Measurements from ENCODE around the gene PER3.

The PER3 gene

GRCh38 chr1:7783826-7784491 is at the start of gene PER3:
PER3 (plus strand) TSS chr1:7784291; CDS start chr1:7784878, 587 bp downstream.
- peak; percentile 98 for DNase-seq

DNA sequence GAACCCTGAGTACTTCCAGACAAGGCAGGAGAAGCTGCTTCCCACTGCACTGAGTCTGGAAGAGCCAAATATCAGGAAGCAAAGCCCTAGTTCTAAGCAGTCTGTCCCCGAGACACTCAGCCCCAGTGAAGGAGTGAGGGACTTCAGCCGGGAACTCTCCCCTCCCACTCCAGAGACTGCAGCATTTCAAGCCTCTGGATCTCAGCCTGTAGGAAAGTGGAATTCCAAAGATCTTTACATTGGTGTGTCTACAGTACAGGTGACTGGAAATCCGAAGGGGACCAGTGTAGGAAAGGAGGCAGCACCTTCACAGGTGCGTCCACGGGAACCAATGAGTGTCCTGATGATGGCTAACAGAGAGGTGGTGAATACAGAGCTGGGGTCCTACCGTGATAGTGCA is 46.0 kb upstream of the PER3 start:
- DNase-seq: no peak

DNA sequence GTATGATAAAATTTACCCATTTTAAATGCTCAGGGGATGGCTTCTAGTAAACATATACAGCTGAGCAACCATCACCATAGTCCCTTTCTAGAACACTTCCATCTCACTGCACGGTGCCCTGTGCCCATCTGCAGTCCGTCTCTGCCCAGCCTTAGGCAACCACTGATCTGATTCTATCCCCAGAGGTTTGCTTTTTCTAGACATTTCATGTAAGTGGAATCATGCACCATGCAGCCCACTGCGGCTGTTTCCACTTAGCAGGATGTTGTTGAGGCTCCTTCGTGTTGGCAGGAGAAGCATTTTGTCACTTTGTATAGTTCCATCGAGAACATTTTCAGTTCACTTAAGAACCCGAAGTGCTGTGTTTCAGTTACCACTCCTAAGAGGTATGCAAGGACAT is 40.7 kb upstream of the PER3 start:
- no peak for DNase-seq

DNA sequence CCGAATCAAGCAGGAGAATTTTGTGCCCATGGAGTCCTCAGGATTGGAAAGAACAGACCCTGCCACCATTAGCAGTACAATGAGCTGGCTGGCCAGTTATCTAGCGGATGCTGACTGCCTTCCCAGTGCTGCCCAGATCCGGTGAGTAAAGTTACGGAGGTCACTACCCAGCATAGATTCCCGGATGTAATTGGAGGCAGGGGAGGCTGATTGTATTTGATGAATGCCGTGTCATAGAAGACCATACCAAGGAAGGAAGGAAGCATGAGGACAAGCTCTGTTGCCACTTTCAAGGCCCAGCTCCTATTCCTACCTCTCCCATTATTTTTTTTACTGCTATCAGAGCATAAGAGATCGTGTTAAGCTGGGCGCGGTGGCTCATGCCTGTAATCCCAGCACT is 39.2 kb upstream of the PER3 start:
- no peak for DNase-seq

GRCh38 chr1:7745783-7746182 is 38.3 kb upstream of the PER3 start:
- DNase-seq: no peak

GRCh38 chr1:7747605-7748004 is 36.5 kb upstream of the PER3 start:
- no peak for DNase-seq

GRCh38 chr1:7749126-7749525 is 35.0 kb upstream of the PER3 start:
- no peak for DNase-seq

DNA sequence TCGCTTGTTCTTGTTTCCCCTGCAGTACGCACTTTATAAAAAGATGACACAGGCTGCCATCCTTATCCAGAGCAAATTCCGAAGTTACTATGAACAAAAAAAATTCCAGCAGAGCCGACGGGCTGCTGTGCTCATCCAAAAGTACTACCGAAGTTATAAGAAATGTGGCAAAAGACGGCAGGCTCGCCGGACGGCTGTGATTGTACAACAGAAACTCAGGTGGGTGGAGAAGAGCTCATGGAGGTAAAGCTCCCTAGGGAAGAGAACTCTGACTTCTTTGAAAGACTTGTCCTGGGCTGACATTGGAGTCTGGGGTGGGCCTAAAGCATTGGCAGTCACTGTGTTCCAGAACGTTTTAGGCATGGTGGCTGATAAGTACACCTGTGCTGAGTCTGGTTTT is 32.9 kb upstream of the PER3 start:
- no peak for DNase-seq

DNA sequence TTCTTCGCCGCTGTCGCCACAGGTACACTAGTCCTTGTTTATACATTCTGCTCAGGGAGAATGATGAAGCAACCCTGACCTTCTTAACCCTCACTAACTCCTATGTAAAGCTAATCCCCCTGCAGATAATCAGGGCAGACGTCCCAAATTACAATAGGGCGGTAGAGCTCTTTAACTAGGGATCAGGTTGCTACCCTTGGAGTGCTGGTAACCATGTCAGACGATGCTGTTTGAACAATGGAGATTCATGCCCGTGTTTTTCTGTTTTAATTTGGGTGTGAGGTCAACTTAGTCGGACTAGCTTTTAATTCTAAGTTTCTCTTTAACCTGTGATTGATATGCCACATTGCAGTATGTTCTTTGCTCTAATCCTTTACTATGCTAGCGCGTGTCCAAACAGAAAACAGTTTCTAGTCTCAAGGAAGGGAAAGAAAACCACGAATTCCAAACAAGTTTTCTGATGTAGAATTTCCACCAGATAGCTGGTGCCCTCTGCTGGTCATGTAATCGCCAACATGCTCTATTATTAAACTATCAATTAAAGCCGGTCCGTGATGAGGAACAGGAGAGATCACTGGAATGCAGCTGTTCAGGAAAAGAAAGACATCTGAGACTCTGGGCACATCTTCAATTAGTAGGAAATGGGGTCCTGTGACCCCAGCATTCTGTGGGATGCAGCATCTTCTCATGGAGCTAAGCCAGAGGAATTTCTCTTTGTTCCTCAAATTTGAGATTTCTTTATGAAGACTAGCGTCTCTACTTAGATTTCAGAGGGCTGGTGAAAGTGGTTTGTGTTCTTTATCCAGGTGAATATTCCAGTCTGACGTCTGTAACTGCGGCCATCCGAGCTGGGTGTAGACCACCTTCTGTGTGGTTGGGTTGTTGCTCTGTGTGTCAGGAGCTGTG is 31.3 kb upstream of the PER3 start:
- peak; percentile 84 for DNase-seq

GRCh38 chr1:7753641-7754040 is 30.4 kb upstream of the PER3 start:
- DNase-seq: peak; percentile 23

DNA sequence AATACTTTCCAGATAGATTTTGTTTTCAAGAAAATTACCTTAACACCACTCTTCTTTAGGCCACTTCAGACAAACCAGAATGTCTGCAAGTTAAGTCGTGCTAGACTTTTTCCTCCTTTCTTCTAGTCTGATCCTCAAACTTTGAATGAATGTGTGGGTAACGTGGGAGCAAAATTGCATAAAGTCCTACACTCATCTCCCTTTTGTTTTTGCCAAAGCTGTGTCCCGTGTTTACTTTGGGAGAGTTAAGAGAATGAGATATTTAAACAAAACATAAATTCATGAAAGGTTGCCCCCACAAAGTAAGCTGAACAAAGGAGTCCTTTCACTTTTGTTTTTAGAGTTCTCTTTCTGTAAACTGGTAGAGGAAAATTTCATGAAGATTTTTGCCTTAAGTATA is 29.9 kb upstream of the PER3 start:
- no peak for DNase-seq

GRCh38 chr1:7755448-7755847 is 28.6 kb upstream of the PER3 start:
- DNase-seq: peak; percentile 79

GRCh38 chr1:7760245-7760644 is 23.8 kb upstream of the PER3 start:
- no peak for DNase-seq

GRCh38 chr1:7761103-7761502 is 23.0 kb upstream of the PER3 start:
- DNase-seq: no peak

GRCh38 chr1:7767176-7767575 is 16.9 kb upstream of the PER3 start:
- DNase-seq: no peak

DNA sequence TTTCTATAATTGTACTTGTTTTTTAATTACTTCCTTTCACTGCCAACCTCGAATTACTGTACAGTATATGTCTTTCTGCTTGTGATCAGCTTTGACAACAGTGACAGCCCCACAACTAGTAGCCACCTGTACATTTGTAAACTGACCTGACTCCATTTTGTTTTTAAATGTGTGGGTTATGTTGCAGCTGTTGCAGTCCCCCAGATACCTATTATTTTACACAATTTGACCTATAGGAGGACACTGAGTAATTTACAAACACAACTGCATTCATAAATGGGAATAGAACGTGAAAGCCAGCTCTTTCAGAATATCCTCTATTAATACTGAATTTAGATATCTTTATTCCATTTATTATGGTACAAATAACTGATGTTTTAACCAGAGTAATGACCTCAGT is 15.5 kb upstream of the PER3 start:
- peak; percentile 35 for DNase-seq

DNA sequence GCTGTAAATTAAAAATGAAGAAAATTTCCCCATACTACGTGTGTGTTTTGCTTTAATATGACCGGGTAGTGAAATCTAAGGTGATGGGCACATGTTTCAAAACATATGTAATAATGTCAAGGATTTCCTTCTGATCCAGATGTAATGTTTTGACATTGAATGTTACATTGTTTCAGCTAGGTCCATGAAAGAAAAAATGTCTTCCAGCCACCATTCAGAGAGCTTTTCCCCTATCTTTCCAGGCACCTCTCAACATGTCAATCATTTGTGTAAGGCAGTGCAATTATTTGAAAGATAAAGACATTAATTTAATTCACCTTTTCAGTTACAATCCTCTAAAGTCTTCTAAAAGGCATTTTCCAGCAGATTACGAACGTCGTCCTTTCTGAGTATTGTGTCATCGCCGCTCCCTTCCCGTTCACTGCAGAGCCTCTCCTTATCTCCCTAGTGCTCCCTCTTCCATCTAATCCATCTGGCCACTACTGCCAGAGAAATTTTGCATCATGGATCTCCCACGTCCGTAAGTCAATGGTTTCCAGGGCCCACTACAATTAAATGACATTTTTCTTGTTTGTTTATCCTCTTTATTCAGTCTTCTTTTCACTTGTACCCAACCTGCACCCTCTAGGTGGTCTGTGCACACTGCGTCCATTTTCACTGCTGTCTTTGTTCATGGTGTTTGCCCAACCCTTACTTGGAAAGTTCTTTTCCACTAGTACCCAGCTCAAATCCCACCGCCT is 14.2 kb upstream of the PER3 start:
- no peak for DNase-seq

- peak; percentile 67 for DNase-seq
These were observed 13.5 kb upstream of the PER3 start for GRCh38 chr1:7770669-7770996.

- peak; percentile 91 for DNase-seq
These were observed 12.9 kb upstream of the PER3 start, which contains the start of gene VAMP3 for GRCh38 chr1:7770997-7771822. VAMP3 (plus strand) TSS chr1:7771296; CDS start chr1:7771384, 88 bp downstream.

DNA sequence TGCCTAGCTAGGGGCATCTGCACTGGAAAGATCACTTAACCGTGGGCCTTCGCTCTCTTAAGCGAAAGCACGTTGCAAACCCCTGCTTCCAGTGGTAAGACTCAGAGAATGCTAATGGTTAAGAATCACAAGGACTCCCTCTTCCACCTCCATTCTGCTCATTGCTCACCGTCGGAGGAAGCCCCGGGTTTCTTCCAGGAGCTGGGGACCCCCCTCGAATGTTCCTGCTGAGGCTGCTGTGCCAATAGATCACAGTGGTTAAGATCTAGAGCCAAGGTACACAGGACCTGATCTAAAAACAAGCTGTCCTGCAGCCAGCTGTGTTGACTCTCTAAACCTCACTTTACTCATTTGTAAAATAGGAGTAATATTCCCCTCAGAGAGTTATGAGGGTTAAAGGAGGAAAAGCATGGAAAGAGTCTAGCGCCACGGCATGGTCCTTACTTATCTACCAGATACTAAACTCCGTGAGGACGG is 12.2 kb upstream of the PER3 start:
- DNase-seq: no peak

DNA sequence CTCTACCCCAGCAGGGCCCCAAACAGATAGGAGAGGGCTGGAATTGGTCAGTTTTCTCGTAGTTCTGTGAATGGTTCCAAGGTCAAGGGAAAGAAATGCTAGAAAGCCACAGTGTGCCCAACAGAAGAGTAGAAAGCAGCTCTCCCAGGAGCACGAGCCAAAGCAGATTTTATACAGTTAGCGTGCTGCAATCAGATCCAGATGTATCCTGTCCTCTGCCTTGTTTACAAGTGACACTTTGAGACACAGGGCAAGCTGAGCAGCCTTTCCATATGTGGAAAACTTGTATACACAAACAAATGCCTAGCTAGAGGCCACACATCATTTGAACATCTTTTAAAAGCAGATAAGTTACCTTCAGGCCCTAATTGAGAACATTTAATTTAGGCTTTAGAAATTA is 6.5 kb upstream of the PER3 start:
- DNase-seq: no peak

- DNase-seq: no peak
These were observed 5.9 kb upstream of the PER3 start for GRCh38 chr1:7778133-7778628.

All from hematopoietic multipotent progenitor cell treated with erythropoietin and hydrocortisone succinate and interleukin-3 and kit ligand, for 4 days (in vitro differentiated cells).